ENCODE data around the gene LRTM1. TPM values are rescaled to one million over a fixed set of nuclear protein-coding genes. Genes with fewer than 3 reads are reported as not detected.

The LRTM1 gene
- total RNA-seq, 4 donors from 2014 or later, result not detected

DNA sequence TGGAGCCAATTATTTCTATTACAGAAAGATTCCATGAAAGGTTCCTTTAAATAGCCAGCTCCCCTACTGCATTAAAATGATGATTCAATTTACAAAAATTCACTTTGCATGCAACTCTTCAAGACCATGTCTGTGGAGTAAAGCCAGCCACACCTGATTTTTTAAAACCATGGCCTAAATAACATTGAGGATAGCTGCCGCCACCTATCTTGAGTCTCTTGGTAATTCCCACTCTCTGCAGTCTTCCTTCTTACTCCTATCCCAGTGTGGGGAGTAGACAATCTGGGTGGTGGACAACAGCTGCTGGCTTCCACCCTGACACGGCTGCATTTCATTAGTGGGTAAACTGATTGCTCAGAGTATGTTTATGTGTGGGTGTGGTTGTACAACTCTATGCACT, 10.7 kb downstream of the LRTM1 start:
- H3K36me3 ChIP-seq, result no peaks in the 10 kb centered on the region
- H3K9me3 ChIP-seq, result peaks cover 0 to 3% (median 0%) of the 10 kb centered on the region in 3 donors
- intact Hi-C loops (cut with DNase I), result no loop called here
- H3K4me1 ChIP-seq, result no peaks in the 10 kb centered on the region
- WGBS, 2 donors, result 84 to 85% methylated on average over 2 of the region's 2 CpGs
- no peak overlapping the region for H3K27ac ChIP-seq
- no peaks in the 10 kb centered on the region for H3K27me3 ChIP-seq
- no peak for DNase-seq
- TF ChIP-seq, protein P1, sequence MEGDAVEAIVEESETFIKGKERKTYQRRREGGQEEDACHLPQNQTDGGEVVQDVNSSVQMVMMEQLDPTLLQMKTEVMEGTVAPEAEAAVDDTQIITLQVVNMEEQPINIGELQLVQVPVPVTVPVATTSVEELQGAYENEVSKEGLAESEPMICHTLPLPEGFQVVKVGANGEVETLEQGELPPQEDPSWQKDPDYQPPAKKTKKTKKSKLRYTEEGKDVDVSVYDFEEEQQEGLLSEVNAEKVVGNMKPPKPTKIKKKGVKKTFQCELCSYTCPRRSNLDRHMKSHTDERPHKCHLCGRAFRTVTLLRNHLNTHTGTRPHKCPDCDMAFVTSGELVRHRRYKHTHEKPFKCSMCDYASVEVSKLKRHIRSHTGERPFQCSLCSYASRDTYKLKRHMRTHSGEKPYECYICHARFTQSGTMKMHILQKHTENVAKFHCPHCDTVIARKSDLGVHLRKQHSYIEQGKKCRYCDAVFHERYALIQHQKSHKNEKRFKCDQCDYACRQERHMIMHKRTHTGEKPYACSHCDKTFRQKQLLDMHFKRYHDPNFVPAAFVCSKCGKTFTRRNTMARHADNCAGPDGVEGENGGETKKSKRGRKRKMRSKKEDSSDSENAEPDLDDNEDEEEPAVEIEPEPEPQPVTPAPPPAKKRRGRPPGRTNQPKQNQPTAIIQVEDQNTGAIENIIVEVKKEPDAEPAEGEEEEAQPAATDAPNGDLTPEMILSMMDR (IDR thresholded peaks at IDR 0.05), result no peak
- no peak for TF ChIP-seq POLR2A (IDR thresholded peaks at IDR 0.05)
- H3K4me3 ChIP-seq, result no peak overlapping the region

DNA sequence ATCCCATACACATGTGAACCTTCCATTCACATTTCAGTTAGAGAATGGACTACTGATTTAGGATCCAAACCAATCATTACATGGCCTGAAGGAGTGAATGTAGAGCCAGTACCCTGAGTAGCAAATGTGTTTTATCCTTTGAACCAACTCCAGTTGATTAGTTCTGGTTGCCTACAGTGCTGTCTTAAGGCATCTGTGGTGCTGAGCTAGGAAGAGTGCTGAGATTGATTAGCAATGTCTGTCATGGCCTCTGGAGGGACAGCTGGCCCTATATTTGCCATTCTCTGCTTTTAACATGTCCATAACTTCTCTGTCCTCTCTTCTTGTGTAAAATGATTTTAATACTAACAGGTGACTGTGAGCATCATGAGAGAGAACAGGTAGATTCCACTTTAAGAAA, 11.1 kb downstream of the LRTM1 start:
- no peak for TF ChIP-seq POLR2A (IDR thresholded peaks at IDR 0.05)
- TF ChIP-seq, protein P1 (IDR thresholded peaks at IDR 0.05), result no peak
- Histone ChIP-seq H3K36me3 (no peaks in the 10 kb centered on the region), H3K4me1 (no peaks in the 10 kb centered on the region), H3K9me3 (peaks cover 0 to 7% (median 0%) of the 10 kb centered on the region in 3 donors), H3K27ac (no peak overlapping the region), H3K27me3 (no peaks in the 10 kb centered on the region), H3K4me3 (no peak overlapping the region)
- no peak for DNase-seq
- intact Hi-C loops (cut with DNase I), result no loop called here

GRCh38 chr3:54915976-54916375, 11.9 kb downstream of the LRTM1 start:
- WGBS, 2 donors, result 87 to 89% methylated on average over 8 of the region's 8 CpGs
- Histone ChIP-seq H3K4me1 (no peaks in the 10 kb centered on the region), H3K36me3 (no peaks in the 10 kb centered on the region), H3K27ac (no peak overlapping the region), H3K9me3 (peaks cover 0 to 11% (median 0%) of the 10 kb centered on the region in 3 donors), H3K4me3 (no peak overlapping the region), H3K27me3 (no peaks in the 10 kb centered on the region)
- intact Hi-C loops (cut with DNase I), result no loop called here
- TF ChIP-seq, protein P1 (IDR thresholded peaks at IDR 0.05), result no peak
- no peak for TF ChIP-seq POLR2A (IDR thresholded peaks at IDR 0.05)
- no peak for DNase-seq

- 39 to 44% methylated on average over 4 of the region's 4 CpGs for WGBS, 2 donors
- H3K9me3 ChIP-seq, result peaks cover 0 to 11% (median 0%) of the 10 kb centered on the region in 3 donors
- no peaks in the 10 kb centered on the region for H3K36me3 ChIP-seq
- TF ChIP-seq, protein P1 (IDR thresholded peaks at IDR 0.05), result no peak
- no peak for TF ChIP-seq POLR2A (IDR thresholded peaks at IDR 0.05)
- no peak overlapping the region for H3K4me3 ChIP-seq
- no peaks in the 10 kb centered on the region for H3K27me3 ChIP-seq
- no peaks in the 10 kb centered on the region for H3K4me1 ChIP-seq
- intact Hi-C loops (cut with DNase I), result no loop called here
- H3K27ac ChIP-seq, result no peak overlapping the region
- no peak for DNase-seq
These were observed 12.7 kb downstream of the LRTM1 start for GRCh38 chr3:54915181-54915580.

GRCh38 chr3:54914180-54914579, 13.7 kb downstream of the LRTM1 start:
- intact Hi-C loops (cut with DNase I), result no loop called here
- WGBS, 2 donors, result 55 to 76% methylated on average over 2 of the region's 2 CpGs
- DNase-seq, result no peak
- no peak for TF ChIP-seq POLR2A (IDR thresholded peaks at IDR 0.05)
- TF ChIP-seq, protein P1 (IDR thresholded peaks at IDR 0.05), result no peak
- Histone ChIP-seq H3K36me3 (no peaks in the 10 kb centered on the region), H3K4me1 (peaks cover 0 to 3% (median 0%) of the 10 kb centered on the region in 3 donors), H3K9me3 (peaks cover 0 to 11% (median 0%) of the 10 kb centered on the region in 3 donors), H3K4me3 (no peak overlapping the region), H3K27ac (no peak overlapping the region), H3K27me3 (no peaks in the 10 kb centered on the region)
